ENCODE results near the gene LRRC7. TPM values are rescaled to one million over a fixed set of nuclear protein-coding genes. Genes with fewer than 3 reads are reported as not detected.
"Not testable (repeated sequence)": the region's sequence is repeated elsewhere in the genome, so short reads cannot be mapped to it uniquely, and the experiment has no call there.

The LRRC7 gene
- total RNA-seq, 1 donor from 2014 or later, result not detected

DNA sequence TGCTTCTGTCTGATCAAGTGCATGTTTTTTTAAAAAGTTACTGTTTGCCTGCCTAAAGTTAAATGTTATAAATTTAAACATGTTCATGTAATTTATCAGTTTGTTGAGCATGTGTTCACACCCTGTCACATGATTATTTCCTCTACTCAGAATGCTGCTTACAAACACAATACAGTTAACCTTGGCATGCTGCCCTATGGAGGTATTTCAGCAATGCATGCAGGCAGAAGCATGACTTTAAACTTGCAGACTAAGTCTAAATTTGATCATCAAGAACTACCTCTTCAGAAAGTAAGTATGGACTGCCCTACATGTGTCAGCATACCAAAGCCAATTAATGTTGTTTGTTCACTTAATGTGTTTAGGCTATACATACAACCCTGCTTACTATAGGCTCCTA lies 476.1 kb downstream of the LRRC7 start:
- DNase-seq (ENCODE audit: low read depth), result peak; percentile 87
- TF ChIP-seq, protein P1, sequence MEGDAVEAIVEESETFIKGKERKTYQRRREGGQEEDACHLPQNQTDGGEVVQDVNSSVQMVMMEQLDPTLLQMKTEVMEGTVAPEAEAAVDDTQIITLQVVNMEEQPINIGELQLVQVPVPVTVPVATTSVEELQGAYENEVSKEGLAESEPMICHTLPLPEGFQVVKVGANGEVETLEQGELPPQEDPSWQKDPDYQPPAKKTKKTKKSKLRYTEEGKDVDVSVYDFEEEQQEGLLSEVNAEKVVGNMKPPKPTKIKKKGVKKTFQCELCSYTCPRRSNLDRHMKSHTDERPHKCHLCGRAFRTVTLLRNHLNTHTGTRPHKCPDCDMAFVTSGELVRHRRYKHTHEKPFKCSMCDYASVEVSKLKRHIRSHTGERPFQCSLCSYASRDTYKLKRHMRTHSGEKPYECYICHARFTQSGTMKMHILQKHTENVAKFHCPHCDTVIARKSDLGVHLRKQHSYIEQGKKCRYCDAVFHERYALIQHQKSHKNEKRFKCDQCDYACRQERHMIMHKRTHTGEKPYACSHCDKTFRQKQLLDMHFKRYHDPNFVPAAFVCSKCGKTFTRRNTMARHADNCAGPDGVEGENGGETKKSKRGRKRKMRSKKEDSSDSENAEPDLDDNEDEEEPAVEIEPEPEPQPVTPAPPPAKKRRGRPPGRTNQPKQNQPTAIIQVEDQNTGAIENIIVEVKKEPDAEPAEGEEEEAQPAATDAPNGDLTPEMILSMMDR (IDR thresholded peaks at IDR 0.05; ENCODE audit: insufficient read depth, low read length, severe bottlenecking), result no peak
- no peak overlapping the region for H3K4me3 ChIP-seq (ENCODE audit: low read depth, low read length)
- no peaks in the 10 kb centered on the region for H3K36me3 ChIP-seq (ENCODE audit: control insufficient read depth, insufficient read depth, low read length)
- no peaks in the 10 kb centered on the region for H3K27me3 ChIP-seq (ENCODE audit: control insufficient read depth, insufficient read depth, low read length)
- FAIRE-seq, result no peak

DNA sequence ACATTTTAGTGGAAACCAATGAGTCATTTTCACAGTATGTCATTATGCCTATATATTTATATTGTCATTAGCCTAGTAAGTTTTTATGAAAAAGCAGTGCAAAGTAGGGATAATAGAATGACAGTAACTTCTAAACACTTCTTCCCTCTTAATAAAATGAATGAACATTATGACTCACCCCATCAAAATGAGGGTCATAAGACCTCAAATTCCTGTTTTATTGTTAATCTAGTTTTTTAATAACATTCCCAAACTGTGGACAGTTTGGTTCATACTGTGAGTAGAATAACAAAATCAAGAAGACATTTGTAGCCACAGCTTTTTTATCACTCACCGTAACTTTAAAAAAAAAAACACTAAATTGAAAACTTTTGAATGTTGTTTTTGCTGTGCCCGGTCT lies 477.1 kb downstream of the LRRC7 start:
- DNase-seq (ENCODE audit: low read depth) (peak; percentile 24), FAIRE-seq (no peak)
- Histone ChIP-seq H3K36me3 (ENCODE audit: control insufficient read depth, insufficient read depth, low read length) (no peaks in the 10 kb centered on the region), H3K4me3 (ENCODE audit: low read depth, low read length) (no peak overlapping the region), H3K27me3 (ENCODE audit: control insufficient read depth, insufficient read depth, low read length) (no peaks in the 10 kb centered on the region)
- TF ChIP-seq, protein P1 (IDR thresholded peaks at IDR 0.05; ENCODE audit: insufficient read depth, low read length, severe bottlenecking), result no peak

DNA sequence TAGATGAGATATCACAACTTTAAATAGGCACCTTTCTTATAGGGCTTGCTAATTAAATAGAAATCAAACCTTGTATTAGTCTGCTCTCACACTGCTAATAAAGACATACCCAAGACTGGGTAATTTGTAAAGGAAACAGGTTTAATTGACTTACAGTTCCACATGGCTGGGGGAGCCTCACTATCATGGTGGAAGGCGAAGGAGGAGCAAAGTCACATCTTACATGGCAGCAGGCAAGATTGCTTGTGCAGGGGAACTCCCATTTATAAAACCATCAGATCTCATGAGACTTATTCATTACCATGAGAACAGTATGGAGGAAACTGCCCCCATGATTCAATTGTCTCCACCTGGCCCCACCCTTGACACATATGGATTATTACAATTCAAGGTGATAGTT lies 477.9 kb downstream of the LRRC7 start:
- not testable (repeated sequence) for H3K27me3 ChIP-seq (ENCODE audit: control insufficient read depth, insufficient read depth, low read length); H3K4me3 ChIP-seq (ENCODE audit: low read depth, low read length); H3K36me3 ChIP-seq (ENCODE audit: control insufficient read depth, insufficient read depth, low read length); FAIRE-seq; DNase-seq (ENCODE audit: low read depth)

DNA sequence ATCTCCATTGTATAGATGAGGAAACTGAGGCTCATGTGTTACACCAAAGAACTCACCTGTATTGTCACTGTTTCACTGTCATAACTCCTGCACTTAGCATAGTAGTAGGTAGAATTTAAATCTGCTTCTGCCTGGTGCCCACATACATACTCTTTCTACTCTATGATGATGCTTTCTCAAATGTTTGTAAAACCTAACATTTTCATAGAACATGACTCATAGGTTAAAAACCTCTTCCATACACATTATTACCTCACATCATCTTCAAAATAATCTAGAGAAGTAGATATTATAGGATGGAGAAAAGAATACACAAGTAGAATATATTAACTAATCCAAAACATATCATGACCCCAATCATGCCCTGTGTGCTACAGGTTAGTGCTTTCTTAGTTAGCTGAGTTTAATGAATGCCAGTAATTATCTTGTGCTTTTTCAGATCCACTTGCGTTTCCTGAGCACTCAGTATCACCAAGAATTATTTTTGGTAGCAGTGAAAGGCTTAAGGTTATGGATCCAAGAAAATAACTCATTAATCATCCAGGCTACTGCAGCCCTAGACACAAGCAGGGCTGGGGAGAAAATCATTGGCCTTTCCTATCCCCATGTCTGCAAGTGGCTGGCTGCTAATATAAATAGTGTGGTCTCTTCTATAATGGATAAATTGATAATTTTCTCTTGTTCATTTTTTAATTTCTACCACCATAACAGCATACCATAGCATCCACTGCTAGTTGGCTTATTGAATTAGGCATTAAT lies 480.8 kb downstream of the LRRC7 start:
- TF ChIP-seq, protein P1 (IDR thresholded peaks at IDR 0.05; ENCODE audit: insufficient read depth, low read length, severe bottlenecking), result no peak

DNA sequence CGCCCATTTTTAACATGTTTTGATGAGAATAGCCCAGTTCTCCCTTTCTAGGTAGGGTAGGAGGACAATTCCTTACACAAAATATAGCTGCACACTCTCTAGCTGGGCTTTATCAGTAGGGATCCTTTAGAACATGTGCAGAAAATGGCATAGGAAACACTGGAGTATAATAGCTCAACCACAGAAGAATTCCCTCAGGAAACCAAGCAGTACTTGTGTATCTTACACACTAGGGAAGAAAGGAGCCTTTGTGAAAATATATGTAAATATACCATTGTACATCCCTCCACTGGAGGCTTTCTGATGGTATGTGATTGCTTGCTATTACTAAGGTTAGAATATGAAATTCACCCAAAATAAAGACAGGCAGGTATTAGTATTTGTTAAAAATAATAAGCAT lies 484.2 kb downstream of the LRRC7 start:
- DNase-seq (ENCODE audit: low read depth) (no peak), FAIRE-seq (no peak)
- H3K36me3 ChIP-seq (ENCODE audit: control insufficient read depth, insufficient read depth, low read length), result no peaks in the 10 kb centered on the region
- TF ChIP-seq, protein P1 (IDR thresholded peaks at IDR 0.05; ENCODE audit: insufficient read depth, low read length, severe bottlenecking), result no peak
- no peak overlapping the region for H3K4me3 ChIP-seq (ENCODE audit: low read depth, low read length)
- H3K27me3 ChIP-seq (ENCODE audit: control insufficient read depth, insufficient read depth, low read length), result no peaks in the 10 kb centered on the region

More for the DNA sequence above, 480.8 kb downstream of the LRRC7 start:
- Histone ChIP-seq H3K36me3 (ENCODE audit: control insufficient read depth, insufficient read depth, low read length) (no peaks in the 10 kb centered on the region), H3K27me3 (ENCODE audit: control insufficient read depth, insufficient read depth, low read length) (no peaks in the 10 kb centered on the region), H3K4me3 (ENCODE audit: low read depth, low read length) (no peak overlapping the region)
- FAIRE-seq, result no peak
- DNase-seq (ENCODE audit: low read depth), result no peak

DNA sequence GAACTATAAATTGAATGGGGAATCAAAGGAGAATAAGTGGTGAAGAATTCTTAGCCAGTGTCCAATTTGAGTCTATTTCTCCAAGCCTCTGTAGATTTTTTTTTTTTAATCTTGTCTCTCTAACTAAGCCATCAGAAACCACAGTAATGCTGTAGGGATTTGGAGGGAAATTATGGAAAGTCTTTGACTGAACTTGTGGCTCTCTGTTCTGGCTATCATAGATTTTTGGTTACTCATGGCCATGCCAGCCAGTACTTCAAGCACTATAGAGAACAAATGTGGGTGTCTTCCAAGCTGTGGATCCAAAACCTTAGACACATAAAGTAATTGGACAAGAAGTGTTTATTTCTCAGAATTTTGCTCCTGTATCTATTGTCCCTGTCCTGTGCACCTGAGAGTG lies 489.8 kb downstream of the LRRC7 start:
- H3K4me3 ChIP-seq (ENCODE audit: low read depth, low read length), result no peak overlapping the region
- DNase-seq (ENCODE audit: low read depth), result no peak
- H3K36me3 ChIP-seq (ENCODE audit: control insufficient read depth, insufficient read depth, low read length), result no peaks in the 10 kb centered on the region
- H3K27me3 ChIP-seq (ENCODE audit: control insufficient read depth, insufficient read depth, low read length), result no peaks in the 10 kb centered on the region
- TF ChIP-seq, protein P1 (IDR thresholded peaks at IDR 0.05; ENCODE audit: insufficient read depth, low read length, severe bottlenecking), result no peak
- no peak for FAIRE-seq
